Measurements from ENCODE around the gene SEL1L.
"Not testable (repeated sequence)": the region's sequence is repeated elsewhere in the genome, so short reads cannot be mapped to it uniquely, and the experiment has no call there.

Gene SEL1L

DNA sequence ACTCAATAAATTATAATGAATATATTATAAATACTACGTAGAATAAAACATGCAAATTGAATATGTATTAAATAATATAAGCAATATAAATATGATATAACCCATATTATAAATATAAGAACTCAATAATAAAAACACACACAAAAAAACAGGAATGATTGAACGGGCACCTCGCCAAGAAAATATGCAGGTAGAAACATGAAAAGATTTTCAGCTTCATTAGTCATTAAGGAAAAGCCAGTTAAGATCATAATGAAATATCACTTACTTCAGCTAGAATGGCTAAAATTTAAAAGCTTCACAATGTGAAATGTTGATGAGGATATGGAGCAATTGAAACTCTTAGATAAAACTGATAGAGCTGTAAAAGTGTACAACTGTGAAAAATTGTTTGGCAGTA is 17.8 kb upstream of the SEL1L start:
- no peaks in the 10 kb centered on the region for H3K79me1 ChIP-seq (replicated peaks; ENCODE audit: low read length, poor library complexity, severe bottlenecking)
- no peak overlapping the region for H4K8ac ChIP-seq (ENCODE audit: low read length)
- H2BK15ac ChIP-seq (ENCODE audit: low read depth, poor library complexity, severe bottlenecking) = no peak overlapping the region
- no peak overlapping the region for H3K27ac ChIP-seq (ENCODE audit: low read length, poor library complexity, severe bottlenecking)
- no peak overlapping the region for H3K4me2 ChIP-seq (ENCODE audit: low read length, poor library complexity, severe bottlenecking)
- H2AFZ ChIP-seq (ENCODE audit: low read depth, low read length) = no peak overlapping the region
- no peak overlapping the region for H2BK12ac ChIP-seq (ENCODE audit: low read length in 2 of 2)
- no peak overlapping the region for H3K18ac ChIP-seq (ENCODE audit: low read depth in 1 of 2, low read length in 2 of 2)
- no peak overlapping the region for H2BK5ac ChIP-seq (ENCODE audit: low read depth, low read length, poor library complexity, severe bottlenecking)
- no peak overlapping the region for H3K4ac ChIP-seq (ENCODE audit: low read depth in 1 of 2, low read length in 2 of 2)
- H3K27me3 ChIP-seq (ENCODE audit: control insufficient read depth in 1 of 2, insufficient read depth in 1 of 2, low read length in 2 of 2) = no peaks in the 10 kb centered on the region
- no peak overlapping the region for H3K14ac ChIP-seq (ENCODE audit: low read length in 2 of 2)
- no peak overlapping the region for H2AK5ac ChIP-seq (ENCODE audit: low read length, severe bottlenecking)
- H3K4me3 ChIP-seq (ENCODE audit: insufficient read depth in 1 of 2, low read depth in 1 of 2, low read length in 2 of 2) = no peak overlapping the region
- H3K4me1 ChIP-seq (ENCODE audit: control insufficient read depth, insufficient read depth, low read depth, low read length) = no peaks in the 10 kb centered on the region
- no CpG with 5 or more reads among the region's 3 CpGs for WGBS
- no peak overlapping the region for H3K23ac ChIP-seq (ENCODE audit: low read length in 2 of 2)
- DNase-seq = no peak
- H4K91ac ChIP-seq (ENCODE audit: low read length) = no peak overlapping the region
- H3K9ac ChIP-seq (ENCODE audit: low read length) = no peak overlapping the region
- H2BK120ac ChIP-seq (ENCODE audit: low read depth, low read length) = no peak overlapping the region
- no peaks in the 10 kb centered on the region for H3K9me3 ChIP-seq (ENCODE audit: control insufficient read depth, low read length)
- no peaks in the 10 kb centered on the region for H3K36me3 ChIP-seq (ENCODE audit: control insufficient read depth in 1 of 2, insufficient read depth in 2 of 2, low read depth in 1 of 2, low read length in 2 of 2)

DNA sequence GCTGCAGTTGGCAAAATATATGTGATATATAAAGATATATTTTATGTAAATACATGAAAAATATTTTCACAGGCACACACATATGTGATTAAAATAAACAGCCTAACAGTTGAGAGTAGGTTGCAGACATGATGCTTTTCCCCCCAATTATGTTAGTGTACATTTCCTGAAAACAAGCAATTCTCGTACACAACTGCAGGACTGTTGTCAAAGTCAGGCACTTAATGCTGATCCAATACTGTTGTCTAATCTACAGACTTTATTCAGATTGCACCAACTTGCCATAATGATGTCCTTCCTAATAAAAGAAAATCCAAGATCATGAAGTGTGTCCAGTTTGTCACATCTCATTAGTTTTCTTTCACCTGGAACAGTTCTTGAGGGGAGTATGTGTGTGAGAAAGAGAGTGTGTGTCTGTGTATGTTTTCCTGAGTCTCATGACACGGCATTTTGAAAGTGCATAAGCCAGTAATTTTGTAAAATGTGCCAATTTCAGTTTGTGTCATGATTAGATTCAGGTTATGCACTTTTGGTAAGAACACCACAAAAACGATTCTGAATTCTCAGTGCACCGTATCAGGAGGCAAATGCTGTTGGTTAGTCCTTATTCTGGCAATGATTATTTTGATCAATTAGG is 16.5 kb upstream of the SEL1L start:
- Histone ChIP-seq H3K4me1 (ENCODE audit: control insufficient read depth, insufficient read depth, low read depth, low read length) (no peaks in the 10 kb centered on the region), H2BK5ac (ENCODE audit: low read depth, low read length, poor library complexity, severe bottlenecking) (no peak overlapping the region), H3K9me3 (ENCODE audit: control insufficient read depth, low read length) (no peaks in the 10 kb centered on the region), H2AK5ac (ENCODE audit: low read length, severe bottlenecking) (no peak overlapping the region), H3K4me2 (ENCODE audit: low read length, poor library complexity, severe bottlenecking) (no peak overlapping the region), H3K27ac (ENCODE audit: low read length, poor library complexity, severe bottlenecking) (no peak overlapping the region), H2BK120ac (ENCODE audit: low read depth, low read length) (no peak overlapping the region), H2AFZ (ENCODE audit: low read depth, low read length) (no peak overlapping the region), H4K91ac (ENCODE audit: low read length) (no peak overlapping the region), H3K79me1 (replicated peaks; ENCODE audit: low read length, poor library complexity, severe bottlenecking) (no peaks in the 10 kb centered on the region), H2BK15ac (ENCODE audit: low read depth, poor library complexity, severe bottlenecking) (no peak overlapping the region), H2BK12ac (ENCODE audit: low read length in 2 of 2) (no peak overlapping the region), H4K8ac (ENCODE audit: low read length) (no peak overlapping the region), H3K4me3 (ENCODE audit: insufficient read depth in 1 of 2, low read depth in 1 of 2, low read length in 2 of 2) (no peak overlapping the region), H3K14ac (ENCODE audit: low read length in 2 of 2) (no peak overlapping the region), H3K4ac (ENCODE audit: low read depth in 1 of 2, low read length in 2 of 2) (no peak overlapping the region), H3K27me3 (ENCODE audit: control insufficient read depth in 1 of 2, insufficient read depth in 1 of 2, low read length in 2 of 2) (no peaks in the 10 kb centered on the region), H3K36me3 (ENCODE audit: control insufficient read depth in 1 of 2, insufficient read depth in 2 of 2, low read depth in 1 of 2, low read length in 2 of 2) (no peaks in the 10 kb centered on the region), H3K9ac (ENCODE audit: low read length) (no peak overlapping the region), H3K23ac (ENCODE audit: low read length in 2 of 2) (no peak overlapping the region), H3K18ac (ENCODE audit: low read depth in 1 of 2, low read length in 2 of 2) (no peak overlapping the region)
- 77% methylated on average over 4 of the region's 4 CpGs for WGBS
- no peak for DNase-seq

DNA sequence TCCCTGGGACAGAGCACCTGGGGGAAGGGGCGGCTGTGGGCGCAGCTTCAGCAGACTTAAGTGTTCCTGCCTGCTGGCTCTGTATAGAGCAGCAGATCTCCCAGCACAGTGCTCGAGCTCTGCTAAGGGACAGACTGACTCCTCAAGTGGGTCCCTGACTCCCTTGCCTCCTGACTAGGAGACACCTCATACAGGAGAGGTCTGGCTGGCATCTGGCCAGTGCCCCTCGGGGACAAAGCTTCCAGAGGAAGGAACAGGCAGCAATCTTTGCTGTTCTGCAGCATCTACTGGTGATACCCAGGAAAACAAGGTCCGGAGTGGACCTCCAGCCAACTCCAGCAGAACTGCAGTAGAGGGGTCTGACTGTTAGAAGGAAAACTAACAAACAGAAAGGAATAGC is 7.6 kb upstream of the SEL1L start:
- H3K4me2 ChIP-seq (ENCODE audit: low read length, poor library complexity, severe bottlenecking); H3K18ac ChIP-seq (ENCODE audit: low read depth in 1 of 2, low read length in 2 of 2); H3K23ac ChIP-seq (ENCODE audit: low read length in 2 of 2); H3K4me1 ChIP-seq (ENCODE audit: control insufficient read depth, insufficient read depth, low read depth, low read length); H3K9me3 ChIP-seq (ENCODE audit: control insufficient read depth, low read length); H3K14ac ChIP-seq (ENCODE audit: low read length in 2 of 2); H3K4ac ChIP-seq (ENCODE audit: low read depth in 1 of 2, low read length in 2 of 2); H2AK5ac ChIP-seq (ENCODE audit: low read length, severe bottlenecking); H2AFZ ChIP-seq (ENCODE audit: low read depth, low read length); H2BK15ac ChIP-seq (ENCODE audit: low read depth, poor library complexity, severe bottlenecking); H4K8ac ChIP-seq (ENCODE audit: low read length); H3K79me1 ChIP-seq (replicated peaks; ENCODE audit: low read length, poor library complexity, severe bottlenecking); H3K4me3 ChIP-seq (ENCODE audit: insufficient read depth in 1 of 2, low read depth in 1 of 2, low read length in 2 of 2); H2BK12ac ChIP-seq (ENCODE audit: low read length in 2 of 2); H3K36me3 ChIP-seq (ENCODE audit: control insufficient read depth in 1 of 2, insufficient read depth in 2 of 2, low read depth in 1 of 2, low read length in 2 of 2); DNase-seq; H4K91ac ChIP-seq (ENCODE audit: low read length); H2BK5ac ChIP-seq (ENCODE audit: low read depth, low read length, poor library complexity, severe bottlenecking); H3K27ac ChIP-seq (ENCODE audit: low read length, poor library complexity, severe bottlenecking); H2BK120ac ChIP-seq (ENCODE audit: low read depth, low read length); H3K27me3 ChIP-seq (ENCODE audit: control insufficient read depth in 1 of 2, insufficient read depth in 1 of 2, low read length in 2 of 2); H3K9ac ChIP-seq (ENCODE audit: low read length): not testable (repeated sequence)
- WGBS = 86% methylated on average over 4 of the region's 5 CpGs

DNA sequence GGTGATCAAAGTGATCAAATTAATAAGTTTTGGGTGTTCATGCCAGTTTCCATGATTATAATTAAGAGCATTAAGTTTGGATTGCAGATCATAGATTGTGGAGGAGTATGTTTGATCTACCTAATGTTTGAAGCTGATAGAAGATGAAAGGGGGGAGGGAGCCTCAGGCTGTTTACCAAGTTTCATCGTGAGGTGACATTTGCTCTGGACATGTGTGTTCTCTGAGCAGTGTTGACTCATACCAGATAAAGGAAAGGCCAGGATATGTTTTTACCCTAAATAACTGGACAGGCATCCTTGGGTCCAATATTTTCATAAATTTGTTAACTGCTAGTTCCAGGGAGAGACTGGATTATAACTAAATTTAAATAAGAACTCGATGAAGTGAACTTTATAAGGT is 3.5 kb upstream of the SEL1L start:
- H3K23ac ChIP-seq (ENCODE audit: low read length in 2 of 2) = no peak overlapping the region
- no peak overlapping the region for H3K4me2 ChIP-seq (ENCODE audit: low read length, poor library complexity, severe bottlenecking)
- H4K91ac ChIP-seq (ENCODE audit: low read length) = no peak overlapping the region
- H3K79me1 ChIP-seq (replicated peaks; ENCODE audit: low read length, poor library complexity, severe bottlenecking) = peaks cover 2% of the 10 kb centered on the region
- no peak overlapping the region for H2AK5ac ChIP-seq (ENCODE audit: low read length, severe bottlenecking)
- no peak overlapping the region for H3K27ac ChIP-seq (ENCODE audit: low read length, poor library complexity, severe bottlenecking)
- H4K8ac ChIP-seq (ENCODE audit: low read length) = no peak overlapping the region
- H3K36me3 ChIP-seq (ENCODE audit: control insufficient read depth in 1 of 2, insufficient read depth in 2 of 2, low read depth in 1 of 2, low read length in 2 of 2) = no peaks in the 10 kb centered on the region
- 81% methylated on average over 1 of the region's 2 CpGs for WGBS
- H2BK15ac ChIP-seq (ENCODE audit: low read depth, poor library complexity, severe bottlenecking) = no peak overlapping the region
- no peak overlapping the region for H2AFZ ChIP-seq (ENCODE audit: low read depth, low read length)
- H3K9ac ChIP-seq (ENCODE audit: low read length) = no peak overlapping the region
- H3K9me3 ChIP-seq (ENCODE audit: control insufficient read depth, low read length) = peaks cover 2% of the 10 kb centered on the region
- no peak overlapping the region for H3K14ac ChIP-seq (ENCODE audit: low read length in 2 of 2)
- no peak overlapping the region for H3K18ac ChIP-seq (ENCODE audit: low read depth in 1 of 2, low read length in 2 of 2)
- H3K4ac ChIP-seq (ENCODE audit: low read depth in 1 of 2, low read length in 2 of 2) = no peak overlapping the region
- no peak for DNase-seq
- no peak overlapping the region for H2BK5ac ChIP-seq (ENCODE audit: low read depth, low read length, poor library complexity, severe bottlenecking)
- H3K4me1 ChIP-seq (ENCODE audit: control insufficient read depth, insufficient read depth, low read depth, low read length) = no peaks in the 10 kb centered on the region
- H2BK12ac ChIP-seq (ENCODE audit: low read length in 2 of 2) = no peak overlapping the region
- H3K27me3 ChIP-seq (ENCODE audit: control insufficient read depth in 1 of 2, insufficient read depth in 1 of 2, low read length in 2 of 2) = peaks cover 0 to 6% of the 10 kb centered on the region in 2 experiments
- no peak overlapping the region for H3K4me3 ChIP-seq (ENCODE audit: insufficient read depth in 1 of 2, low read depth in 1 of 2, low read length in 2 of 2)
- no peak overlapping the region for H2BK120ac ChIP-seq (ENCODE audit: low read depth, low read length)
